Prostate gland (tissue), 2 donors: ENCODE data around the gene GNRH2.

Experiments
- POLR2A ChIP-seq: fragments of 450-650 bp; IDR thresholded peaks from one replicate; pipeline ENCODE4 v1.6.1; 2016; ENCODE audit warnings: antibody characterized with exemption, mild to moderate bottlenecking
- POLR2AphosphoS5 ChIP-seq: sonication (generic); formaldehyde crosslinking; IDR thresholded peaks from one replicate; pipeline ENCODE4 v1.6.1; 2017; ENCODE audit warnings: antibody characterized with exemption
- TF ChIP-seq, protein P1 (sequence below), 4 experiments: fragments of 200-600 bp in 2 of 4; fragments of 450-650 bp in 2 of 4; sonication (generic) in 2 of 4; IDR thresholded peaks; 1 replicate in 3 of 4; 2 replicates in 1 of 4; pipeline ENCODE4 v1.5.1; 2016 to 2019; ENCODE audit warnings: antibody characterized with exemption in 4 of 4, mild to moderate bottlenecking in 2 of 4, moderate library complexity in 2 of 4

DNA sequence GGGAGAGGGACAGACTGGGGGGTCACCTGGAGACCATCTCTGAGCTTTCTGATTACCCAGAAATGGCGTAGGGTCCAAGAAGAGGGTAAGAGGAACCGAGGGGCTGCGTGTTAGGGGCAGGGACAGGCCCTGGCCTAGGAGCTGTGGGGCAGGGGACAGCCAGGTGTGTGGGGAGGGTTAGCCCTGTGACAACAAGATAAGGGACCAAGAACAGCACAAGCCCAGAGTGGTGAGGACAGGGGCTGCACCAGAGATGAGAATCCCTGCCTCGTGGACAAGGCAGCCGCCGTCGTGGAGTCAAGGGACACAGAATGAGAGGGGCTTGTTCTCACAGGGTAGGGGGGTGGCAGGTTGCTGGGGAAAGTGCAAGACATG, 41.6 kb downstream of the GNRH2 start:
- TF ChIP-seq, protein P1, sequence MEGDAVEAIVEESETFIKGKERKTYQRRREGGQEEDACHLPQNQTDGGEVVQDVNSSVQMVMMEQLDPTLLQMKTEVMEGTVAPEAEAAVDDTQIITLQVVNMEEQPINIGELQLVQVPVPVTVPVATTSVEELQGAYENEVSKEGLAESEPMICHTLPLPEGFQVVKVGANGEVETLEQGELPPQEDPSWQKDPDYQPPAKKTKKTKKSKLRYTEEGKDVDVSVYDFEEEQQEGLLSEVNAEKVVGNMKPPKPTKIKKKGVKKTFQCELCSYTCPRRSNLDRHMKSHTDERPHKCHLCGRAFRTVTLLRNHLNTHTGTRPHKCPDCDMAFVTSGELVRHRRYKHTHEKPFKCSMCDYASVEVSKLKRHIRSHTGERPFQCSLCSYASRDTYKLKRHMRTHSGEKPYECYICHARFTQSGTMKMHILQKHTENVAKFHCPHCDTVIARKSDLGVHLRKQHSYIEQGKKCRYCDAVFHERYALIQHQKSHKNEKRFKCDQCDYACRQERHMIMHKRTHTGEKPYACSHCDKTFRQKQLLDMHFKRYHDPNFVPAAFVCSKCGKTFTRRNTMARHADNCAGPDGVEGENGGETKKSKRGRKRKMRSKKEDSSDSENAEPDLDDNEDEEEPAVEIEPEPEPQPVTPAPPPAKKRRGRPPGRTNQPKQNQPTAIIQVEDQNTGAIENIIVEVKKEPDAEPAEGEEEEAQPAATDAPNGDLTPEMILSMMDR (IDR thresholded peaks at IDR 0.05): no peak
- TF ChIP-seq POLR2AphosphoS5: no peak
- no peak for TF ChIP-seq POLR2A
